COR-L47 (cell line): ENCODE measurements around the gene KRTCAP2.
A peak's percentile ranks its signal among the peaks of the same experiment; 100 is the strongest.

Experiments used
- DNase-seq: peaks from one replicate; lab custom pipeline; 2025; lab: John Stamatoyannopoulos, UW

KRTCAP2 gene

GRCh38 chr1:155134322-155134721, 38.8 kb downstream of the KRTCAP2 start:
- DNase-seq = no peak

DNA sequence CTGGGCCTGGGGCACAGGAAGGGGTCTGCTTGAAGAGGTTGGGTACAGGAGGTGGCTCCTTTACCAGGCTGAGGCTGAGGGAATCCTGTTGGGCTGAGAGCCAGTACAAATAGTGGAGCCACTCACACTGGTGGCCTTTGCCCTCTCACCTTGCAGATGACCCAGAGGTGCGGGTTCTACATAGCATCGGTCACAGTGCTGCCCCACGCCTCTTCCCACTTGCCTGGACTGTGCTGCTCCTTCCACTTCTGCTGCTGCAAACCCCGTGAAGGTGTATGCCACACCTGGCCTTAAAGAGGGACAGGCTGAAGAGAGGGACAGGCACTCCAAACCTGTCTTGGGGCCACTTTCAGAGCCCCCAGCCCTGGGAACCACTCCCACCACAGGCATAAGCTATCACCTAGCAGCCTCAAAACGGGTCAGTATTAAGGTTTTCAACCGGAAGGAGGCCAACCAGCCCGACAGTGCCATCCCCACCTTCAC, 39.3 kb downstream of the KRTCAP2 start:
- DNase-seq = no peak

DNA sequence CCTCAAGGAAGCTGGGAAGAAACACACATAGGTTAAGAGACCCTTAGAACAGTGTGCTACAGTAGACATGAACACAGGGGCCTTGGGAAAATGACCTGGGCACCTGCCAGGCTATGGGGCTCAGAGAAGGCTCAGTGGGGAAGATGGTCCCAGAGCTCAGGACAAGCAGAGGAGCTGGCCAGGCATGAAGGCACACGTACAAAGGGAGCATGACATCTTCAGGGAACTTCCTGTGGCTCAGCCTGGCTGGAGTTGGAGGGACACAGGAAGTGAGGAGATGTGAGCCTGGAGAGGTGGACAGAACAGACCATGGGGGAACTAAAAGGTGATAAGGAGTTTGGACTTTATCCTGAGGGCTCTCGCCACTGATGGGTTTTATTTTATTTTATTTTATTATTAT, 41.2 kb downstream of the KRTCAP2 start:
- DNase-seq = no peak

GRCh38 chr1:155131285-155131684, 41.8 kb downstream of the KRTCAP2 start:
- DNase-seq = no peak

- no peak for DNase-seq
These were observed 42.7 kb downstream of the KRTCAP2 start for GRCh38 chr1:155130272-155131006.

- DNase-seq = no peak
These were observed 44.2 kb downstream of the KRTCAP2 start for GRCh38 chr1:155128755-155129473.

- DNase-seq = no peak
These were observed 44.9 kb downstream of the KRTCAP2 start for GRCh38 chr1:155127967-155128754.

DNA sequence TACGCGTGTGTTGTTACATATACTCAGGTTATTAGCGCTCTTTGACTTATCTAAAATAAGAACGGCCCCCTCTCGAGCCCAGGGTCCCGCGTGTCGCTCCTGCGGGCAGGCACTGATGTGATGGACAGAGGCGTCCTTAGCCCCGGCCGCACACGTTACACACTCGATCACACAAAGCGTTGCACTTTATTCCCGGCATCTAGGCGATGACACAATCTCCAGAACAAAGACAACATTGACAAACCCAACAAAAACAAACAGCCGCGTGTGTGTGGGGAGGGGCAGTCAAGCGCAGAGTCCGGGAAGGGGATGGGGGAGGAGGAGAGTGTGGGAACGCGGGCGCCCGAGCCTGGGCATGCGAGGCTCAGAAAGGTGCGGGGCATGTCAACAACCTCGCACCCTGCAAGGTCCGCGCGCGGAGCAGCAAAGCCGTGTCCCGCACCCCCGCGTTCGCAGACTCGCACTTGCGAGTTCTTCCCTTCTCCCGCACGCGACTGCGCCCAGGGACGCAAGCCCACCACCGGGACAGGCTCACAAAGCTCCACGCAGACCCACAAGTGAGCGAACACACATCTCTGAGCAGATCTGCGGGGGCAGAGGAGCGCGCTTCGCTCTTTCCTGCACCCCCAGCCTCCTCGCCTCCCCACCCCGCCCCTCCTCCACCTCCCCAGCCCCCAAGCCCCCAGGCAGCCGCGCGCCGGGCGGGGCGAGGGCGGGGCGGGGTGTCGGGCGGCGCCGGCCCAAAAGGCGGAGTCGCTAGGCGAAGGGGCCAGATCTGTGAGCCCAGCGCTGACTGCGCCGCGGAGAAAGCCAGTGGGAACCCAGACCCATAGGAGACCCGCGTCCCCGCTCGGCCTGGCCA, 45.8 kb downstream of the KRTCAP2 start, which contains the start of gene EFNA1:
Gene EFNA1 (plus strand): TSS at position 772 of the 862 bp plus-strand sequence. CDS start 102 bp downstream, outside the sequence.
- DNase-seq = peak; percentile 13

- DNase-seq = peak; percentile 32
These were observed 46.5 kb downstream of the KRTCAP2 start for GRCh38 chr1:155126556-155127104.

- no peak for DNase-seq
These were observed 47.1 kb downstream of the KRTCAP2 start for GRCh38 chr1:155125946-155126555.

GRCh38 chr1:155125511-155125945, 47.6 kb downstream of the KRTCAP2 start:
- DNase-seq = no peak

GRCh38 chr1:155124503-155125463, 48.3 kb downstream of the KRTCAP2 start:
- DNase-seq = no peak

DNA sequence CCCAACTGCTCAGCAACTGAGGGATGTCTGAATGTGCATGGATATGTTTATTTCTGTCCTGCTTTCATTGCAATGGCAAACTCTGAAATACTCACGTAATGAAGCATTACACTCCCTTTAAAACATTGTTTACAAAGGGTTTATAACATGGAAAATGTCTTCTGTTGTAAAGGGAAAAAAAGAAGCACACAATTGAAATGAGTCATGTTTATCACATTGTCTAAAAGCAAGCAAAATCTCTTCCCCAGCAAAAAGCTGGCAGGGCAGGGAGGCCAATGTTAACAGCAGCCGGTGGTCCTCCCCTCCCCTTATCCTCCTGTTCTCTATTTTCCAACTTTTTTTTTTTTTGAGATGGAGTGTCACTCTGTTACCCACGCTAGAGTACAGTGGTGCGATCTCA, 49.3 kb downstream of the KRTCAP2 start:
- DNase-seq = no peak

DNA sequence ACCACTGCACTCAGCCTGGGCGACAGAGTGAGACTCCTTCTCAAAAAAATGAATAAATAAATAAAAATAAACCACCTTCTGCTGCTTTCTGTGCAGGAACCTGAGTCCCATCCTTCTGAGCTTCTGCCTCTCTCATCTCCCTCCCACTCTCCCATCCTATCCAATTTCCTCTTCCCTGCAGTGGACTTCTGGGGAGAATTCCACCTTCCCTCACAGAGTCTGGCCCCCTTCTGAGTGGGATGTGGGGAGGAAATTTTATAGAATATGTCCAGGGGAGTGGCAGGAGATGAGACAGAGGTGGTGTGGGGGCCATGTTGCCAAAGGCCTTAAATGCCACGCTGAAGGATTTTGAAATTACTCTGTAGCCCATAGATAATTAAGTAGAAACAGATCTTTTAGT, 50.8 kb downstream of the KRTCAP2 start:
- DNase-seq = no peak

- no peak for DNase-seq
These were observed 51.9 kb downstream of the KRTCAP2 start for GRCh38 chr1:155121249-155121648.

DNA sequence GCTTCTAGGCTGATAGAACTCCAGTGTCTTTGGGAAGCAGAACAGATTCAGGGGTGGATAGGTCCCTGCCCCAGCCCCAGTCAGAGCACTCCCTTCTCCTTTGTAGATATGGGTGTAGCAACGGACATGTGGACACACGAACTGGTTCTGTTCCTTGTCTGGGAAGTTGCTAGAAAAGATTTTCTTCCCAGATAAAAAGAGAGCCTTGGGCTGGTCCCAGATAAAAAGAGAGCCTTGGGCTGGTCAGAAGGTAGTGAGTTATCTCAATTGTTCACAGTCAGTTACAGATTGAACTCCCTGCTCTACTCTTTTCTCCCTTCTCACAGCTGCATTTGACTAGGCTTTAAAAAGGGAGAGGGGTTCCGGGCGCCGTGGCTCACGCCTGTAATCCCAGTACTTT, 52.9 kb downstream of the KRTCAP2 start:
- DNase-seq = no peak
